HepG2 (cell line): Measurements from ENCODE around the gene BIRC5. TPM values are rescaled to one million over a fixed set of nuclear protein-coding genes. Genes with fewer than 3 reads are reported as not detected.

Experiments
- ATAC-seq: fragments of 200-7000 bp; cut with Tn5 transposase; 3 replicates; pipeline ENCODE4 v1.9.1; 2020; ENCODE audit warnings: mild to moderate bottlenecking, moderate library complexity
- BruUV-seq: library from RNA; stranded (reverse); fragments of 400-500 nt; replicated peaks from 2 replicates; lab custom pipeline; 2021; lab: Mats Ljungman, UMichigan
- CTCF ChIA-PET: fragments of 300-600 bp; formaldehyde crosslinking; extraction: SDS; loops from one replicate; lab custom pipeline; 2021; ENCODE audit warnings: low total read pairs, inconsistent platforms, low intra/inter-chr PET ratio; lab: Yijun Ruan, JAX
- POLR2A ChIA-PET: fragments of 350-600 bp; sonication (Branson Sonifier 250); formaldehyde crosslinking; loops from one replicate; lab custom pipeline; 2020; ENCODE audit warnings: antibody characterized with exemption, inconsistent platforms; lab: Yijun Ruan, JAX
- DNase-seq: peaks from one replicate; pipeline ENCODE4 v3.0.0-alpha.2; 2015; ENCODE audit warnings: low spot score
- FAIRE-seq: peaks from 3 replicates; lab custom pipeline; 2011; peaks lifted over from hg19 to GRCh38; lab: Jason Lieb, UNC
- H2AFZ ChIP-seq: one replicate; pipeline ENCODE4 v1.6.1; 2011; ENCODE audit warnings: low read length, inconsistent platforms
- H3K27ac ChIP-seq: fragments of 300-600 bp; 3 replicates; pipeline ENCODE4 v1.8.0; 2011; ENCODE audit warnings: mixed run types, mild to moderate bottlenecking, mixed read lengths, low read length, inconsistent platforms; ENCODE audit not compliant: insufficient read depth; ENCODE audit errors: extremely low read length
- H3K27me3 ChIP-seq, 2 experiments: fragments of 200-600 bp in 1 of 2; 2 replicates in 1 of 2; 3 replicates in 1 of 2; pipeline versions ENCODE4 v1.6.0 to v1.8.0; 2011; ENCODE audit warnings: low read length in 2 of 2, mild to moderate bottlenecking in 2 of 2, moderate library complexity in 2 of 2, inconsistent platforms in 1 of 2; ENCODE audit not compliant: insufficient read depth in 2 of 2, control insufficient read depth in 1 of 2
- H3K36me3 ChIP-seq, 2 experiments: fragments of 200-600 bp in 1 of 2; replicated peaks in 1 of 2; 2 replicates in 1 of 2; 3 replicates in 1 of 2; pipeline versions ENCODE4 v1.5.1 to v1.8.0; 2011; ENCODE audit warnings: low read length in 2 of 2, inconsistent platforms in 1 of 2; ENCODE audit not compliant: insufficient read depth in 2 of 2, control insufficient read depth in 1 of 2
- H3K4me1 ChIP-seq: 2 replicates; pipeline ENCODE4 v1.5.1; 2012; ENCODE audit warnings: low read length, inconsistent platforms; ENCODE audit not compliant: insufficient read depth
- H3K4me2 ChIP-seq: 2 replicates; pipeline ENCODE4 v1.6.0; 2011; ENCODE audit warnings: low read depth, low read length, inconsistent platforms
- H3K4me3 ChIP-seq, 3 experiments: fragments of 200-600 bp in 1 of 3; sonication (generic), shearing (Covaris generic) in 1 of 3; replicated peaks in 1 of 3; 2 replicates each; pipeline ENCODE4 v1.5.1; 2011 to 2016; ENCODE audit warnings: low read length in 3 of 3, inconsistent platforms in 2 of 3, low read depth in 2 of 3, mild to moderate bottlenecking in 2 of 3, control low read depth in 1 of 3, mixed read lengths in 1 of 3; ENCODE audit not compliant: insufficient read depth in 1 of 3
- H3K79me2 ChIP-seq: one replicate; pipeline ENCODE4 v1.6.1; 2011; ENCODE audit warnings: low read length, inconsistent platforms; ENCODE audit not compliant: insufficient read depth
- H3K9ac ChIP-seq: 2 replicates; pipeline ENCODE4 v1.6.0; 2011; ENCODE audit warnings: mild to moderate bottlenecking, low read depth, low read length, inconsistent platforms; ENCODE audit not compliant: insufficient read depth
- H3K9me3 ChIP-seq: 2 replicates; pipeline ENCODE4 v1.5.1; 2012; ENCODE audit warnings: mild to moderate bottlenecking, low read length
- H4K20me1 ChIP-seq: 2 replicates; pipeline ENCODE4 v1.6.0; 2011; ENCODE audit warnings: inconsistent platforms, mild to moderate bottlenecking, low read length, moderate library complexity; ENCODE audit not compliant: insufficient read depth
- ELF1 ChIP-seq: sonication (generic); formaldehyde crosslinking; IDR thresholded peaks from 2 replicates; pipeline ENCODE4 v1.4.0; 2020; ENCODE audit warnings: missing genetic modification reagents
- EZH2 ChIP-seq: conservative IDR thresholded peaks from 2 replicates; pipeline ENCODE4 v1.6.1; 2012; ENCODE audit warnings: mild to moderate bottlenecking, low read depth, low read length, moderate library complexity
- GATAD2A ChIP-seq: IDR thresholded peaks from 2 replicates; pipeline ENCODE4 v1.6.1; 2016
- ZBTB21 ChIP-seq: sonication (generic); formaldehyde crosslinking; IDR thresholded peaks from 2 replicates; pipeline ENCODE4 v1.4.0; 2020; ENCODE audit warnings: missing genetic modification reagents
- WGBS: methylation state at CpG from one replicate; pipeline ENCODE4 v1.1.6; 2017; ENCODE audit warnings: low lambda C conversion rate; 5-methylcytosine and 5-hydroxymethylcytosine counted together
- in situ Hi-C: cut with HindIII; loops from 2 replicates; pipeline ENCODE4 v1.10.0; 2017; ENCODE audit warnings: low pct_unique_long_range_greater_than_20kb; ENCODE audit not compliant: extremely low pct_ligation_motif_present
- intact Hi-C: fragments of 100-400 bp; cut with micrococcal nuclease; formaldehyde crosslinking; loops from one replicate; pipeline ENCODE4 v1.10.0; 2022; ENCODE audit not compliant: unreplicated experiment
- polyA plus RNA-seq, 8 experiments: library from polyadenylated mRNA; depleted of rRNA in 3 of 8; stranded (reverse) in 7 of 8; unstranded in 1 of 8; fragments of >200 nt; fragmentation: Illumina TruSeq in 4 of 8; extraction: Trizol in 4 of 8; gene quantifications; 2 replicates each; pipeline versions ENCODE4 v1.2.1 to v1.2.3, GENCODE V29; 2011 to 2016; ENCODE audit warnings: low read depth in 4 of 8, missing spikeins in 1 of 8, mixed read lengths in 1 of 8; ENCODE audit not compliant: insufficient read depth in 1 of 8
- total RNA-seq, 5 experiments: library from RNA; depleted of rRNA; stranded (reverse); fragments of >200 nt; fragmentation: Illumina TruSeq; extraction: Trizol; gene quantifications; 2 replicates each; pipeline ENCODE4 v1.2.3, GENCODE V29; 2016; ENCODE audit warnings: low read depth in 1 of 5

The BIRC5 gene
- total and polyA plus RNA-seq, 2 of the 13 experiments (the other 11 are each of a cell fraction or from before 2014, with no cell fraction given) = 30.3 to 135 TPM

- H3K4me2 ChIP-seq = no peak overlapping the region
- no TSS peak for BruUV-seq
- H3K9me3 ChIP-seq = no peaks in the 10 kb centered on the region
- no peak overlapping the region for H3K4me3 ChIP-seq
- no peak for TF ChIP-seq GATAD2A (CRISPR knock-in tag)
- no peak overlapping the region for H3K27ac ChIP-seq
- H3K79me2 ChIP-seq = no peaks in the 10 kb centered on the region
- POLR2A ChIA-PET = no interaction called here
- 30% methylated on average over 12 of the region's 12 CpGs for WGBS
- peaks cover 30 to 82% of the 10 kb centered on the region in 2 experiments for H3K27me3 ChIP-seq
- intact Hi-C loops (no loop called here), in situ Hi-C loops (no loop called here)
- ATAC-seq (no peak), FAIRE-seq (no peak), DNase-seq (no peak)
- no peak overlapping the region for H2AFZ ChIP-seq
- CTCF ChIA-PET = no interaction called here
- no peaks in the 10 kb centered on the region for H3K36me3 ChIP-seq
- no peaks in the 10 kb centered on the region for H4K20me1 ChIP-seq
- no peak overlapping the region for H3K9ac ChIP-seq
- H3K4me1 ChIP-seq = peaks cover 35% of the 10 kb centered on the region
These were observed 57.5 kb downstream of the BIRC5 start for GRCh38 chr17:78271419-78272170.

GRCh38 chr17:78272181-78272913 lies 58.3 kb downstream of the BIRC5 start:
- ChIA-PET POLR2A (no interaction called here), CTCF (no interaction called here)
- no TSS peak for BruUV-seq
- Histone ChIP-seq H3K27me3 (peaks cover 22 to 78% of the 10 kb centered on the region in 2 experiments), H2AFZ (no peak overlapping the region), H3K79me2 (no peaks in the 10 kb centered on the region), H3K4me3 (no peak overlapping the region), H3K4me1 (peaks cover 32% of the 10 kb centered on the region), H3K27ac (no peak overlapping the region), H4K20me1 (no peaks in the 10 kb centered on the region), H3K9me3 (no peaks in the 10 kb centered on the region), H3K4me2 (no peak overlapping the region), H3K36me3 (no peaks in the 10 kb centered on the region), H3K9ac (no peak overlapping the region)
- TF ChIP-seq ELF1 (CRISPR knock-in tag) (no peak), EZH2 (0 out of 2 replicates have a peak, but pooled peaks have one; percentile 70), ZBTB21 (CRISPR knock-in tag) (0 out of 2 replicates have a peak, but pooled peaks have one; percentile 50)
- no peak for FAIRE-seq
- intact Hi-C loops (no loop called here), in situ Hi-C loops (no loop called here)
- 41% methylated on average over 10 of the region's 17 CpGs for WGBS
- ATAC-seq = peak; percentile 39
- no peak for DNase-seq
